ENCODE measurements around the gene UMODL1. TPM values are rescaled to one million over a fixed set of nuclear protein-coding genes. Genes with fewer than 3 reads are reported as not detected.

The UMODL1 gene
- total and polyA plus RNA-seq, 4 experiments from 2014 or later = 0.08 to 1.1 (median 0.58) TPM; not detected in 1

GRCh38 chr21:42093186-42093585 lies 22.1 kb downstream of the UMODL1 start:
- ChIA-PET POLR2A (ENCODE audit: partially characterized antibody) (interaction anchor here (1.1 kb wide), 1 partner anchor 31 kb away, joined by 4 read pairs; no protein-coding TSS in a partner anchor), CTCF (ENCODE audit: partially characterized antibody) (interaction anchor here (1.6 kb wide), 1 partner anchor 15 kb away, joined by 6 read pairs; no protein-coding TSS in a partner anchor)
- Histone ChIP-seq H3K36me3 (ENCODE audit: insufficient read depth, low read length) (no peaks in the 10 kb centered on the region), H3K9me3 (ENCODE audit: control insufficient read depth in 1 of 2, low read length in 2 of 2) (no peaks in the 10 kb centered on the region), H3K27me3 (ENCODE audit: insufficient read depth, low read length) (no peaks in the 10 kb centered on the region), H3K4me1 (ENCODE audit: insufficient read depth, low read length) (no peaks in the 10 kb centered on the region), H3K27ac (ENCODE audit: low read depth, low read length) (no peak overlapping the region), H3K4me3 (ENCODE audit: low read length in 2 of 2) (no peak overlapping the region)
- H3K36me3 Mint-ChIP-seq = no peaks in the 10 kb centered on the region
- H3K27ac Mint-ChIP-seq = no peak overlapping the region
- peaks cover 9 to 22% (median 12%) of the 10 kb centered on the region in 4 donors for H3K4me1 Mint-ChIP-seq
- H3K9me3 Mint-ChIP-seq = peaks cover 0 to 9% (median 4%) of the 10 kb centered on the region in 8 donors
- DNase-seq = no peak
- intact Hi-C loops (cut with micrococcal nuclease) = no loop called here
- no peak overlapping the region for H3K4me3 Mint-ChIP-seq
- H3K27me3 Mint-ChIP-seq = peaks cover 4 to 11% of the 10 kb centered on the region in 2 donors

- H3K4me1 Mint-ChIP-seq = peaks cover 7 to 14% (median 9%) of the 10 kb centered on the region in 4 donors
- no peak overlapping the region for H3K4me3 Mint-ChIP-seq
- CTCF ChIA-PET (ENCODE audit: partially characterized antibody) = interaction anchor here (1.7 kb wide), 1 partner anchor 278 kb away, joined by 5 read pairs; no protein-coding TSS in a partner anchor
- no peak overlapping the region for H3K27ac ChIP-seq (ENCODE audit: low read depth, low read length)
- H3K4me3 ChIP-seq (ENCODE audit: low read length in 2 of 2) = no peak overlapping the region
- POLR2A ChIA-PET (ENCODE audit: partially characterized antibody) = no interaction called here
- H3K9me3 ChIP-seq (ENCODE audit: control insufficient read depth in 1 of 2, low read length in 2 of 2) = no peaks in the 10 kb centered on the region
- no peaks in the 10 kb centered on the region for H3K36me3 ChIP-seq (ENCODE audit: insufficient read depth, low read length)
- peaks cover 4 to 11% of the 10 kb centered on the region in 2 donors for H3K27me3 Mint-ChIP-seq
- DNase-seq = no peak
- H3K9me3 Mint-ChIP-seq = peaks cover 0 to 9% (median 4%) of the 10 kb centered on the region in 8 donors
- no peaks in the 10 kb centered on the region for H3K27me3 ChIP-seq (ENCODE audit: insufficient read depth, low read length)
- intact Hi-C loops (cut with micrococcal nuclease) = no loop called here
- H3K4me1 ChIP-seq (ENCODE audit: insufficient read depth, low read length) = no peaks in the 10 kb centered on the region
- H3K36me3 Mint-ChIP-seq = no peaks in the 10 kb centered on the region
- peak overlapping the region in 1 of 7 donors; percentile 31 for H3K27ac Mint-ChIP-seq
Measured at GRCh38 chr21:42093991-42094421, 22.9 kb downstream of the UMODL1 start.

- H3K4me1 ChIP-seq (ENCODE audit: insufficient read depth, low read length) = no peaks in the 10 kb centered on the region
- no peak overlapping the region for H3K27ac Mint-ChIP-seq
- no peak overlapping the region for H3K27ac ChIP-seq (ENCODE audit: low read depth, low read length)
- POLR2A ChIA-PET (ENCODE audit: partially characterized antibody) = no interaction called here
- peaks cover 4 to 13% of the 10 kb centered on the region in 2 donors for H3K27me3 Mint-ChIP-seq
- no peak overlapping the region for H3K4me3 ChIP-seq (ENCODE audit: low read length in 2 of 2)
- intact Hi-C loops (cut with micrococcal nuclease) = no loop called here
- no peaks in the 10 kb centered on the region for H3K27me3 ChIP-seq (ENCODE audit: insufficient read depth, low read length)
- H3K9me3 Mint-ChIP-seq = peaks cover 0 to 9% (median 4%) of the 10 kb centered on the region in 8 donors
- no peaks in the 10 kb centered on the region for H3K9me3 ChIP-seq (ENCODE audit: control insufficient read depth in 1 of 2, low read length in 2 of 2)
- H3K4me3 Mint-ChIP-seq = no peak overlapping the region
- peaks cover 0 to 6% (median 2%) of the 10 kb centered on the region in 4 donors for H3K4me1 Mint-ChIP-seq
- no peak for DNase-seq
- no peaks in the 10 kb centered on the region for H3K36me3 ChIP-seq (ENCODE audit: insufficient read depth, low read length)
- CTCF ChIA-PET (ENCODE audit: partially characterized antibody) = interaction anchor here (1.5 to 1.7 kb wide), 2 partner anchors 13 to 278 kb away, joined by 5 to 9 read pairs; no protein-coding TSS in a partner anchor
- H3K36me3 Mint-ChIP-seq = no peaks in the 10 kb centered on the region
Measured at GRCh38 chr21:42094811-42095210, 23.7 kb downstream of the UMODL1 start.

DNA sequence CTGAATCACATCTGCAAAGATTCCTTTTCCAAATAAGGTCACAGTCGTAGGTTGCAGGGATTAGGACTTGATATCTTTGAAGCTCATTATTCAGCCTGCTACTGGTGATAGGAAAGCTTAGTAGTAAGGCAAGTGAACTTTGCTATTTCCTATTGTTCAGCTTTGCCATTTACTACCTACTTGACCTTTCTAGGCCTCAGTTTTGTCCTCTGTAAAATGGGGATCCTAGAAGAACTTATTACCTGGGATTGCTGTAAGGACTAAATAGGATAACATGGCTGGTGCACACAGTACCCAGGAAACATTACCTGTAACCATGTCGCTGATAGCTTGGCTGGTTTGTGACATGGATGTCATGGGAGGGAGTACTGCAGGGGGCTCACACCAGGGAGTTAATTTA lies 24.5 kb downstream of the UMODL1 start:
- Mint-ChIP-seq H3K36me3 (no peaks in the 10 kb centered on the region), H3K27me3 (peaks cover 4 to 13% of the 10 kb centered on the region in 2 donors), H3K27ac (no peak overlapping the region), H3K4me1 (no peaks in the 10 kb centered on the region), H3K4me3 (no peak overlapping the region), H3K9me3 (peaks cover 0 to 9% (median 4%) of the 10 kb centered on the region in 8 donors)
- Histone ChIP-seq H3K27ac (ENCODE audit: low read depth, low read length) (no peak overlapping the region), H3K36me3 (ENCODE audit: insufficient read depth, low read length) (no peaks in the 10 kb centered on the region), H3K4me1 (ENCODE audit: insufficient read depth, low read length) (no peaks in the 10 kb centered on the region), H3K4me3 (ENCODE audit: low read length in 2 of 2) (no peak overlapping the region), H3K9me3 (ENCODE audit: control insufficient read depth in 1 of 2, low read length in 2 of 2) (no peaks in the 10 kb centered on the region), H3K27me3 (ENCODE audit: insufficient read depth, low read length) (no peaks in the 10 kb centered on the region)
- ChIA-PET CTCF (ENCODE audit: partially characterized antibody) (interaction anchor here (1.5 to 1.7 kb wide), 2 partner anchors 12 to 279 kb away, joined by 5 to 9 read pairs; no protein-coding TSS in a partner anchor), POLR2A (ENCODE audit: partially characterized antibody) (no interaction called here)
- DNase-seq = no peak
- intact Hi-C loops (cut with micrococcal nuclease) = no loop called here

GRCh38 chr21:42096566-42096965 lies 25.4 kb downstream of the UMODL1 start:
- H3K27ac Mint-ChIP-seq = no peak overlapping the region
- peaks cover 2 to 7% of the 10 kb centered on the region in 2 donors for H3K27me3 Mint-ChIP-seq
- peaks cover 0 to 9% (median 3%) of the 10 kb centered on the region in 8 donors for H3K9me3 Mint-ChIP-seq
- no peaks in the 10 kb centered on the region for H3K27me3 ChIP-seq (ENCODE audit: insufficient read depth, low read length)
- H3K4me1 ChIP-seq (ENCODE audit: insufficient read depth, low read length) = no peaks in the 10 kb centered on the region
- intact Hi-C loops (cut with micrococcal nuclease) = no loop called here
- H3K9me3 ChIP-seq (ENCODE audit: control insufficient read depth in 1 of 2, low read length in 2 of 2) = no peaks in the 10 kb centered on the region
- DNase-seq = no peak
- no peaks in the 10 kb centered on the region for H3K4me1 Mint-ChIP-seq
- ChIA-PET POLR2A (ENCODE audit: partially characterized antibody) (interaction anchor here (0.8 kb wide), 1 partner anchor 33 kb away, joined by 3 read pairs; no protein-coding TSS in a partner anchor), CTCF (ENCODE audit: partially characterized antibody) (interaction anchor here (2.7 kb wide), 1 partner anchor 11 kb away, joined by 11 read pairs; no protein-coding TSS in a partner anchor)
- no peak overlapping the region for H3K4me3 ChIP-seq (ENCODE audit: low read length in 2 of 2)
- no peak overlapping the region for H3K4me3 Mint-ChIP-seq
- no peaks in the 10 kb centered on the region for H3K36me3 Mint-ChIP-seq
- no peak overlapping the region for H3K27ac ChIP-seq (ENCODE audit: low read depth, low read length)
- H3K36me3 ChIP-seq (ENCODE audit: insufficient read depth, low read length) = no peaks in the 10 kb centered on the region

DNA sequence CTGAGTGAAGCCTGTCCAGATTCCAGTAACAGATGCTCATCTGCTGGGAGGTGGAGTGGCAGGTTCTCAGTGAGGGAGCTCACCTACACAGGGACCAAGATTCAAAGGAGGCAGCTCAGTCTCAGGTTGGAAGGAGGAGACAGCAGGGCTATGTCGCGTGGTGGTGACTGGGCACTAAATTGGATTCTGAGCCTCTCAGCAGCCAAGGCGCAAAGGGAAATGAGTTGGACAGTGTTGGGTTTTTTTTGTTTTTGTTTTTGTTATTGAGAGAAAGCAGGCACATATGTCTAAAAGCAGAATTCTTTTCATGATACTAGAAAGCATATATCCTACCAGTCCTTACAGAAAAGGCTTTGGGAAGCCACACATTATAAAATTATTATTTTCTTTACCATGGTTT lies 26.2 kb downstream of the UMODL1 start:
- Histone ChIP-seq H3K27me3 (ENCODE audit: insufficient read depth, low read length) (no peaks in the 10 kb centered on the region), H3K36me3 (ENCODE audit: insufficient read depth, low read length) (no peaks in the 10 kb centered on the region), H3K4me1 (ENCODE audit: insufficient read depth, low read length) (no peaks in the 10 kb centered on the region), H3K4me3 (ENCODE audit: low read length in 2 of 2) (no peak overlapping the region), H3K9me3 (ENCODE audit: control insufficient read depth in 1 of 2, low read length in 2 of 2) (no peaks in the 10 kb centered on the region), H3K27ac (ENCODE audit: low read depth, low read length) (no peak overlapping the region)
- H3K9me3 Mint-ChIP-seq = peaks cover 0 to 9% (median 2%) of the 10 kb centered on the region in 8 donors
- H3K4me1 Mint-ChIP-seq = no peaks in the 10 kb centered on the region
- H3K4me3 Mint-ChIP-seq = no peak overlapping the region
- H3K27ac Mint-ChIP-seq = no peak overlapping the region
- no peaks in the 10 kb centered on the region for H3K36me3 Mint-ChIP-seq
- ChIA-PET POLR2A (ENCODE audit: partially characterized antibody) (interaction anchor here (0.8 kb wide), 1 partner anchor 34 kb away, joined by 3 read pairs; no protein-coding TSS in a partner anchor), CTCF (ENCODE audit: partially characterized antibody) (interaction anchor here (2.7 kb wide), 1 partner anchor 10 kb away, joined by 11 read pairs; no protein-coding TSS in a partner anchor)
- intact Hi-C loops (cut with micrococcal nuclease) = no loop called here
- H3K27me3 Mint-ChIP-seq = peaks cover 2 to 5% of the 10 kb centered on the region in 2 donors
- DNase-seq = no peak

GRCh38 chr21:42097860-42098454 lies 26.8 kb downstream of the UMODL1 start:
- Mint-ChIP-seq H3K4me3 (no peak overlapping the region), H3K4me1 (no peaks in the 10 kb centered on the region), H3K36me3 (no peaks in the 10 kb centered on the region), H3K27ac (peak overlapping the region in 1 of 7 donors; percentile 21), H3K9me3 (peaks cover 0 to 9% (median 2%) of the 10 kb centered on the region in 8 donors), H3K27me3 (peaks cover 2 to 5% of the 10 kb centered on the region in 2 donors)
- ChIA-PET CTCF (ENCODE audit: partially characterized antibody) (interaction anchor here (2.7 kb wide), 1 partner anchor 10 kb away, joined by 11 read pairs; no protein-coding TSS in a partner anchor), POLR2A (ENCODE audit: partially characterized antibody) (no interaction called here)
- Histone ChIP-seq H3K36me3 (ENCODE audit: insufficient read depth, low read length) (no peaks in the 10 kb centered on the region), H3K4me1 (ENCODE audit: insufficient read depth, low read length) (no peaks in the 10 kb centered on the region), H3K4me3 (ENCODE audit: low read length in 2 of 2) (no peak overlapping the region), H3K27ac (ENCODE audit: low read depth, low read length) (no peak overlapping the region), H3K9me3 (ENCODE audit: control insufficient read depth in 1 of 2, low read length in 2 of 2) (no peaks in the 10 kb centered on the region), H3K27me3 (ENCODE audit: insufficient read depth, low read length) (no peaks in the 10 kb centered on the region)
- DNase-seq = no peak
- intact Hi-C loops (cut with micrococcal nuclease) = no loop called here

Data from CD4-positive, alpha-beta memory T cell (primary cell).